Measurements from ENCODE around the gene PALD1. TPM values are rescaled to one million over a fixed set of nuclear protein-coding genes. Genes with fewer than 3 reads are reported as not detected.

Gene PALD1
- polyA plus RNA-seq, 3 donors, result 0.04 to 0.11 TPM; not detected in 1

GRCh38 chr10:70546584-70546983 lies 68.0 kb downstream of the PALD1 start:
- Mint-ChIP-seq H3K4me1 (peaks cover 10% of the 10 kb centered on the region), H3K27me3 (ENCODE audit: low read depth in 3 of 3) (peaks cover 0 to 5% (median 0%) of the 10 kb centered on the region in 3 donors)
- intact Hi-C loops (cut with micrococcal nuclease), result no loop called here

GRCh38 chr10:70549351-70549961 lies 70.9 kb downstream of the PALD1 start:
- H3K4me2 ChIP-seq (replicated peaks; ENCODE audit: extremely low read depth, low read length, poor library complexity, severe bottlenecking), result no peak overlapping the region
- peaks cover 0 to 2% (median 0%) of the 10 kb centered on the region in 7 donors for H3K9me3 Mint-ChIP-seq
- no peaks in the 10 kb centered on the region for H3K4me1 Mint-ChIP-seq
- H4K20me1 ChIP-seq (ENCODE audit: insufficient read depth, low read length), result no peaks in the 10 kb centered on the region
- H2AFZ ChIP-seq (ENCODE audit: insufficient read depth, low read depth, low read length, poor library complexity, severe bottlenecking), result no peak overlapping the region
- DNase-seq, result no peak
- no peak overlapping the region for H3K27ac ChIP-seq (ENCODE audit: low read depth in 1 of 2, low read length in 2 of 2)
- no peaks in the 10 kb centered on the region for H3K27me3 ChIP-seq (ENCODE audit: control insufficient read depth in 2 of 2, insufficient read depth in 2 of 2, low read length in 2 of 2)
- H3K27me3 Mint-ChIP-seq (ENCODE audit: low read depth in 3 of 3), result peaks cover 0 to 3% (median 1%) of the 10 kb centered on the region in 3 donors
- H3K27ac Mint-ChIP-seq, result no peak overlapping the region
- 90% methylated on average over 9 of the region's 12 CpGs for WGBS (ENCODE audit: insufficient coverage)
- no peaks in the 10 kb centered on the region for H3K36me3 Mint-ChIP-seq
- intact Hi-C loops (cut with micrococcal nuclease), result no loop called here
- H3K79me2 ChIP-seq (ENCODE audit: insufficient read depth, low read length), result no peaks in the 10 kb centered on the region
- no peak overlapping the region for H3K9ac ChIP-seq (ENCODE audit: insufficient read depth, low read length, poor library complexity, severe bottlenecking)
- no peaks in the 10 kb centered on the region for H3K9me3 ChIP-seq (replicated peaks in 1 of 2; ENCODE audit: control insufficient read depth in 1 of 2, insufficient read depth in 1 of 2, low read length in 2 of 2)
- no peaks in the 10 kb centered on the region for H3K36me3 ChIP-seq (replicated peaks in 1 of 2; ENCODE audit: control insufficient read depth in 1 of 2, insufficient read depth in 2 of 2, low read length in 2 of 2)
- H3K4me3 Mint-ChIP-seq, result no peak overlapping the region
- TF ChIP-seq CTCF (IDR thresholded peaks at IDR 0.05), result no peak
- no peak overlapping the region for H3K4me3 ChIP-seq (replicated peaks in 1 of 3; ENCODE audit: low read depth in 2 of 3, low read length in 3 of 3)
- no peaks in the 10 kb centered on the region for H3K4me1 ChIP-seq (ENCODE audit: control insufficient read depth in 1 of 2, insufficient read depth in 2 of 2, low read length in 2 of 2)

More at GRCh38 chr10:70546584-70546983, 68.0 kb downstream of the PALD1 start:
- no peak overlapping the region for H3K27ac ChIP-seq (ENCODE audit: low read depth in 1 of 2, low read length in 2 of 2)
- H3K27me3 ChIP-seq (ENCODE audit: control insufficient read depth in 2 of 2, insufficient read depth in 2 of 2, low read length in 2 of 2), result no peaks in the 10 kb centered on the region
- no peak for DNase-seq
- no peak overlapping the region for H2AFZ ChIP-seq (ENCODE audit: insufficient read depth, low read depth, low read length, poor library complexity, severe bottlenecking)
- H3K9ac ChIP-seq (ENCODE audit: insufficient read depth, low read length, poor library complexity, severe bottlenecking), result no peak overlapping the region
- no peaks in the 10 kb centered on the region for H4K20me1 ChIP-seq (ENCODE audit: insufficient read depth, low read length)
- Mint-ChIP-seq H3K36me3 (no peaks in the 10 kb centered on the region), H3K27ac (no peak overlapping the region), H3K4me3 (no peak overlapping the region), H3K9me3 (peaks cover 0 to 2% (median 0%) of the 10 kb centered on the region in 7 donors)
- TF ChIP-seq CTCF (IDR thresholded peaks at IDR 0.05), result no peak
- H3K79me2 ChIP-seq (ENCODE audit: insufficient read depth, low read length), result no peaks in the 10 kb centered on the region
- WGBS (ENCODE audit: insufficient coverage), result no CpG with 5 or more reads among the region's 3 CpGs
- no peaks in the 10 kb centered on the region for H3K9me3 ChIP-seq (replicated peaks in 1 of 2; ENCODE audit: control insufficient read depth in 1 of 2, insufficient read depth in 1 of 2, low read length in 2 of 2)
- no peaks in the 10 kb centered on the region for H3K36me3 ChIP-seq (replicated peaks in 1 of 2; ENCODE audit: control insufficient read depth in 1 of 2, insufficient read depth in 2 of 2, low read length in 2 of 2)
- no peak overlapping the region for H3K4me3 ChIP-seq (replicated peaks in 1 of 3; ENCODE audit: low read depth in 2 of 3, low read length in 3 of 3)
- no peak overlapping the region for H3K4me2 ChIP-seq (replicated peaks; ENCODE audit: extremely low read depth, low read length, poor library complexity, severe bottlenecking)
- H3K4me1 ChIP-seq (ENCODE audit: control insufficient read depth in 1 of 2, insufficient read depth in 2 of 2, low read length in 2 of 2), result peaks cover 0 to 8% of the 10 kb centered on the region in 2 donors
